Measurements from ENCODE around the gene MBD3L4. TPM values are rescaled to one million over a fixed set of nuclear protein-coding genes. Genes with fewer than 3 reads are reported as not detected.

MBD3L4 gene
- total RNA-seq, 1 donor from 2014 or later = not detected

Other genes starting within 250 kb of the MBD3L4 start
- gene ADGRE1, start 152.6 kb downstream of the MBD3L4 start, total RNA-seq = 1.8 and 2.0 TPM in 2 replicates
- not detected in 2 replicates for gene MBD3L2B, start 18.7 kb downstream of the MBD3L4 start, total RNA-seq
- not detected in 2 replicates for gene MBD3L5, start 9.6 kb downstream of the MBD3L4 start, total RNA-seq
- not detected in 2 replicates for gene MBD3L2, start 9.1 kb upstream of the MBD3L4 start, total RNA-seq
- gene MBD3L3, start 18.5 kb upstream of the MBD3L4 start, total RNA-seq = not detected in 2 replicates
- gene ZNF557, start 29.5 kb upstream of the MBD3L4 start, total RNA-seq = 16.6 and 17.0 TPM in 2 replicates

All from T-helper 2 cell treated with Interferon-gamma antibody and Interleukin-4, amounts not matched to agents 100 ng/mL and 5 ng/mL, for 36 hours (primary cell).